Activated CD4-positive, CD25-positive, alpha-beta regulatory T cell treated with anti-CD3 and anti-CD28 coated beads, Interleukin-2, amount 50 U/mL, for 24 hours (primary cell): ENCODE measurements around the gene PSMG4.
A peak's percentile ranks its signal among the peaks of the same experiment; 100 is the strongest.

Source experiments
- ATAC-seq, 2 donors: fragments of 150-1000 bp; cut with Tn5 transposase; one replicate each; pipeline ENCODE4 v1.10.0; 2021; ENCODE audit warnings: mild to moderate bottlenecking in 1 of 2, moderate library complexity in 1 of 2

The PSMG4 gene

DNA sequence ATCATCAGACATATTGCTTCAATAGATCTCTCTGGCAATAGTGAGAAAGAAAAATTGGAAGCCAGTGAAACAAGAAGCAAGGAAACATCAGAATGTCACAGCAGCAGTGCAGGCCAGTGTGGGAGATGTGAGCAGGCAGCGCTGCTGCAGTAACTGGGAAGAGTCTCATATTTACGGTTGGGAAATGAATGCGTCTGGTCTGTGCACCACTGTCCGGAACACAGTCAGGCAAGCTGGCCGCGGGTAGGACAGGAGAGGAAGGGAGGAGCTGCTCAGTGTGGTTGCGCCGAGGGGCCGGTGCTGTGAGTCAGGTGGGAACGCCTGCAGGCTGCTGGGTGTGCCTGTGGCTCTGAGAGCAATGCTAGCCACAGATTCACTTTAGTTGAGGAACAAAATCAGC is 6.4 kb upstream of the PSMG4 start:
- no peak for ATAC-seq

DNA sequence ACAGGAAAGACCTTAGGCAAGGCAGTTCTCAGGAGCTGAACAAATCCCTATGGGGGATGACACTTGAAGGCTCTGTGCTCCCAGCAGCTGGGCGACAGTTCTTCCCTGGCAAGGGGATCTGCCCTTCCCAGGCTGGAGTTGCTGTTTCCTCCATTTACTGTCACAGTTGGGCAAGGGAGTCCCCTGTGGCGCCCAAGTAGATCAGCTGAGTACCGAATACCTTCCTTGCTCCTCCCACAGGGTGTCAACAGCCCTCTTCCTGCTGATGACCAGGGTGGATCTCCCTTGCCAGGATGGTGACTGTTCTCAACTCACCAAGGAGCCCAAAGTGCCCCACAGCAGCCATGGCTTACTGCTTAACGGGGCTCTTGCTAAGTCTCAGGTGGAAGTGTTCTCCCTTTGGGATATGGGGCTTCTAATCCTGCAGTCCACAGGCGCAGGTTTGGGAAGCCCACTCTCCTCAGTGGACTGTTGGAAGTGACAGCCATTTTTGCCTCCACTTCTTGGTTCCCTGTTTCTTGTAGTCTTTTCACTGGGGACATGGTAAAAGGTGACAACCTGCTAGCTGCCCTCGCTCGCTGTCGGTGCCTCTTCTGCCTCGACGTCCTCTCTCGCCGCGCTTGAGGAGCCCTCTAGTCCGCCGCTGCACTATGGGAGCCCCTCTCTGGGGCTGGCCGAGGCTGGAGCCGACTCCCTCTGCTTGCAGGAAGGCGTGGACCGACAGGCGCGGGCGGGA is 5.7 kb upstream of the PSMG4 start:
- ATAC-seq: no peak

- no peak for ATAC-seq
Measured at GRCh38 chr6:3253597-3253961, 5.2 kb upstream of the PSMG4 start.

DNA sequence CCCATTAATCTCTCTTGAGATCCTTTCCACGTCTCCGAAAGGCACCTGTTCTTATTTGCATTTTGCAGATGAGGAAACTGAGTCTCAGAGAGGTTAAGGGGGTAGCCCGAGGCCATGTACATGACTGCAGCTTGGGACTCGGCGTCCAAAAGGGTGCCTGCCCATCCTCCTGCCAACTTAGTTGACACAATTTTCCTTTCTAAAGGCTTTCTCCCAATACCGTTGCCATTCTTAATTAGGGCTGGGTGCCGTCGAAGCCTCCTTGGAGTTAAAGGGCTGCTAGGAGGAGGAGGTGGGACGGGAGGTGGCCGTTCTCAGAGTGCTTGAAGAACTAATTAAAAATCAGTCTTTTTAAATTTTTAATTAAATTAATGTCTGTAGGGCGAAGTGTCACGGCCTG is 546 bp upstream of the PSMG4 start:
- no peak for ATAC-seq

DNA sequence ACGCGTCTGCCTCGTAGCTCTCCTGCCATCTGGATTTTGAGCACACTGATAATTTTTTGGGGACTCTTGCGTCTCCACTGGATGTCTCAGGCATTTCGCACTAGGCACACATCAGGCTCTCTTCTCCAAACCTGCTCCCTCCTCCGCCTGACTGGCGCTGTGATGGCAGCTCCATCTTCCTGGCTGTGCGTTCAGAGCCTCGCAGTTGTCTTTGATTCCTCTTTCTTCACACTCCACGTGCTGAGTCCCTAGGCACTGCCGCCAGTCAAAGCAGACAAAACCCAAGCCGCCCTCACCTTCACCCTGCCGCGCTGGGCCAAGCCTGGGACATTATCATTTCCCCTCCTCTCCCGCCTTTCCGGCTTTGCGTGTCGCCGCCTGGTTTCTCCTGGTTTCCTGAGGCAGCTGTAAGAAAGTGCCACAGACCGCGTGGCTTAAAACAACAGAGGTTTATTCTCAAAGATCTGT is 778 bp downstream of the PSMG4 start:
- ATAC-seq: peak; percentile 20 to 41

DNA sequence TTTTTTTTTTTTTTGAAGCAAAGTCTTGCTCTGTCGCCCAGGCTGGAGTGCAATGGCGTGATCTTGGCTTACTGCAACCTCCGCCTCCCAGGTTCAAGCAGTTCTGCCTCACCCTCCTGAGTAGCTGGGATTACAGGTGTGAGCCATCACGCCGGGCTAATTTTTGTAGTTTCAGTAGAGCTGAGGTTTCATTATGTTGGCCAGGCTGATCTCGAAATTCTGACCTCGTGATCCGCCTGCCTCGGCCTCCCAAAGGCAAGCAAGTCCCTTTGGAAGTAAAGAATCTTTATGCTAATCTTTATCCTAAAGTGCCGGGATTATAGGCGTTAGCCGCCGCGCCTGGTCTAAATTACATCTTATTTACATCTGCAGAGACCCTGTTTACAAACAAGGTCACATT is 1.5 kb downstream of the PSMG4 start:
- no peak for ATAC-seq

DNA sequence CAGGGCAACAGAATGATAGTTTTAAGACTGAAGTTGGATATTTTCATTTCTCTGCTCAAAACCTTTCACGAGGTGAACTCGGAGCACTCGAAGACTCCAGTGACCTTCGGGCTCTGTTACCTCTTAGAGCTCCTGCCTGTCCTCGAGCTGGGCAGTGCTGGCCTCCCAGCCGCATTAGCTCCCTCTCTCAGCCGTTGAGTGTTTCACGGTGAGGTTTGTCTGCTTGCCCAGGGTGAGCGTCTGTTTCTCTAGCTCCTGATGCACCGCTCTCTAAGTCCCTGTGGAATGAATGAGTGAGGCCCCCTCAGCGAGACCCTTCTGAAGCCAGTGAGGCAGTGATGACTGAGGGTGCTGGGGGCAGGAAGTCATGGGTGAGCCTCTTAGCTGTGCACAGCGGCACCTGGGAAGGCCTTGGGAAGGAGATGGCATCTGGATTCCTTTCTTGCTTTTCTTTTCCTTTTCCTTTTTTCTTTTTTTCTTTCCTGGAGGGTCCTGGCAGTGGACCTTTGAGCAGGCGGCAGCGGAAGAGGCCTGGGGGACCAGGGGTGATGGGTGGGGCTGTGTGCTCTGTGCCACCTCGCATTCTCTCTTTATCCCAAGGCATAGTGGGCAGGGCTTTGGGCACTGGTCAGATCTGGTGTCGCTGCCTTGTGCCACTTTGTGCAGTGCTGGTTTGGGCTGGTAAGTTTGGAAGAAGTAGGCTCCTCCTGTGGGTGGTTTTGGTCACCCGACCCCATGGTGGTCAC is 2.2 kb downstream of the PSMG4 start:
- no peak for ATAC-seq

- no peak for ATAC-seq
Measured at GRCh38 chr6:3261518-3261820, 2.7 kb downstream of the PSMG4 start.

DNA sequence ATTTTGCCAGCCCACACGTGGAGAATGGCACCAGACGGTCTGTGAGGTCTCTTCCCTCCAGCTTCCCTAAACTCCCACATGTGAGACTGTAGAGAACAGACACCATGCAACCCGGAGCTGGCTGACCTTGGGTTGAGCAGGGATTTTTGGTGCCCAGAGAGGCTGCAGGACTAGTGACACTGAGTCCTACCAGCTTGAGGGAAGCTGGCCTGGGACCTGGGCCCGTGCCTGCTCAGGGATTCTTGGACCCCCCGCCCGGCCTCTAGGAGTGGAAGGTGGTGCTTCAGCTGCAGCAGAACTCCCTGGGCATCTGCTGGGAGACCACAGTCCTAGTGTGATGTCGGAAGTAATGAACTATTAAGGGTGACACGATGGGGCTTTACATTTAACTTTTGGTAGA is 3.2 kb downstream of the PSMG4 start:
- no peak for ATAC-seq

GRCh38 chr6:3263096-3263495 is 4.3 kb downstream of the PSMG4 start:
- no peak for ATAC-seq

DNA sequence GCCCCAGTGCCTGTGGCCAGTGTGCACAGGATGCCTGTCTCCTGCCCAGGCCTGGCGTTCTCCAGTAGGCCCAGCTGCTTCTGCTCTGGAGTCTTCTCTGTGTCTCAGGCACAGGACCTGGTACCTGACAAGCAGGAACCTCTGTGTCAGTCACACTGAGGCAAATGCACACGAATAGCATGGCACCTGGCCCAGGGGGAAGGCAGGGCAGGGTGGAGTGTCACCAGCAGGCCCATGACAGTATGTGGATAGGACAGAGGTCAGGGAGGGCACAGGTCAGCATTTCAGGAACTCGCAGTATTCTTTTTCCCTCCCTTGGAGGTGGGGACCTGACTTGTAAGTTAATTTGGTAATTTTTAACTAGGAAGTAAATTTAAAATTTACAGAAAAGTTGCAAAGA is 5.6 kb downstream of the PSMG4 start:
- ATAC-seq: no peak

DNA sequence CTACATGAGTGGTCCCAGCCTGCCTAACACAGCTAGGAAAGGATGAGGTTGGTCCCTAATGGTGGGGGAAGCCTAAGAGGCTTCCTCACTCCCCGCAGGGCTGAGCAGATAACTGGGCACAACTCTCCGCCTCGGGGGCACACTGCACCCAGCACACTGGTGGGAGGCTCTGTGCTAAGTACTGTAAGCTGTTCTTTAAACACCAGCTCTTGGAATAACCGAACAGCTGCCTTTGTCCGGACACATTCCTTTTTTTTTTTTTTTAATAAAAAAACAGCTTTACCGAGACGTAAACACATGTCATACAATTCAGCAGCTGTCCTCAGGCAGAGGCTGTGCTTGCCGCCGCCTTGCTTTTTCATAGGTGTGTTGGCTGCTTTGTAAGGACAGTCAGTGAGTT is 6.9 kb downstream of the PSMG4 start:
- no peak for ATAC-seq

DNA sequence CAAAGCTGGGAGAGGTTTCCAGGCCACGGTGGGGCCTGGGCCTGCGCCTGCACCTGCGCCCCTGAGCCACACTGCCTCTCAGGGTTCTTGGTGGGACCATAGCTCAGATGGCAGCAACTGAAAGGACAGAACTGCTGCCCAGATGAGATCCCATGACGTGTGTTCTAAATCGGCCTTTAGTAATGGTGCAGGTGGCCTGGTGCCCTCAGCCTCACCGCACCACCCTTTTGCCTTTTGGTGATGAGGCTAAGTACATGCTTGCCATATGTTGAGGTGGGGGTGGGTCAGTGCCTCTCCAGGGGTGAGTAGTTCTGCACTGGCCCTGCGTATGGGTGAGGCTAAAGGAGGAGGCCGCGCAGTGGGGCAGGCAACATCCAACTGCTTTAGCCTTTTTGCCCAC is 7.4 kb downstream of the PSMG4 start:
- no peak for ATAC-seq

GRCh38 chr6:3267162-3267561 is 8.4 kb downstream of the PSMG4 start:
- no peak for ATAC-seq

DNA sequence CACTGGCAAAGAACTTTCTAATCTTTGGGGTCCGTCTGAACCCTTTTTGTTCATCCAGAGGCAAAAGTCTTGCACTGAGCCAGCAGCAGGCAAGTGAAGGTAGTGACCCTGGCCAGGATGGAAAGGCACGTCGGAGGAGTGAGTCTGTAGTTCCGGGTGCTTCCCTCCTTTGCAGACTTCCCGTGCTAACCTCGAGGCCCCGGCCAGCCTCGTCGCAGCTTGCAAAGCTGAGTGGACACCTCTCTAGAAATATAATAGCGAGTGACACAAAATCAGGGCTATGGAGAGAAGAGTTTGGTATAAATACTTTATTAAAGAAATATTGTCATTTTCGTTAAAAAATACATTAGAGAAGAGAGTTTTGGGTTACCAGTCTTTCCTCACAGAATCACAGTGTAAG is 9.9 kb downstream of the PSMG4 start:
- ATAC-seq: no peak

GRCh38 chr6:3269281-3269975 is 10.7 kb downstream of the PSMG4 start:
- peak in 1 of 2 donors; percentile 36 for ATAC-seq

- ATAC-seq: no peak
Measured at GRCh38 chr6:3270258-3270657, 11.5 kb downstream of the PSMG4 start.

- no peak for ATAC-seq
Measured at GRCh38 chr6:3271756-3272155, 13.0 kb downstream of the PSMG4 start.

DNA sequence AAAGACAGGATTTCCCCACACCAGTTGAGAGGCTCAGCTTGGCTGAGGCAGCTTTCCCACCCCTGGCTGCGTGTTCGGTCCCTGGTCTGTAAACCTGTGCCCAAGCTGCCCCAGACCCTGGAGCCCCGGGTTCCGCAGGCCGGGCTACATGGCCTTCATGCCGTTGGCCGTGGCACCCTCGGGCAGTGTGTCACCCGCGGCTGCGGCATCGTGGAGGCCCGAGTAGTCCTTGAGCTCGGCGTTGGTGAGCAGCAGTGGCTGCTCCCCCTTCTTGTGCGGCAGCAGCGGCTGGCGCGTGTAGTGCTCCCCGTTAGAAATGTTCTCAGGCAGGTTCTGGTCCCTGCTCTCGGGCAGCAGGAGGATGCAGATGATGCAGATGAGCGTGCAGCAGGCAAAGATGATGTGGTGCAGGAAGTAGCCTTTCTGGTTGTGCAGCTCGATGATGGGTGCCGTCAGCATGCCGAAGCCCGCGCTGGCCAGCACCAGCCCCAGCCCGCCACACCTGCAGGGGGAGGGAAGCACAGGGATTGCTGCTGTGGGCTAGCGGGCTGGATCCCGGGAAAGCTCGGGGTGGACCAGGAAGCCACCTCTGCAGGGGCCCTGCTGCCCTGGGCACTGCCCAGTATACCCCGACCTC is 14.3 kb downstream of the PSMG4 start:
- ATAC-seq: no peak

DNA sequence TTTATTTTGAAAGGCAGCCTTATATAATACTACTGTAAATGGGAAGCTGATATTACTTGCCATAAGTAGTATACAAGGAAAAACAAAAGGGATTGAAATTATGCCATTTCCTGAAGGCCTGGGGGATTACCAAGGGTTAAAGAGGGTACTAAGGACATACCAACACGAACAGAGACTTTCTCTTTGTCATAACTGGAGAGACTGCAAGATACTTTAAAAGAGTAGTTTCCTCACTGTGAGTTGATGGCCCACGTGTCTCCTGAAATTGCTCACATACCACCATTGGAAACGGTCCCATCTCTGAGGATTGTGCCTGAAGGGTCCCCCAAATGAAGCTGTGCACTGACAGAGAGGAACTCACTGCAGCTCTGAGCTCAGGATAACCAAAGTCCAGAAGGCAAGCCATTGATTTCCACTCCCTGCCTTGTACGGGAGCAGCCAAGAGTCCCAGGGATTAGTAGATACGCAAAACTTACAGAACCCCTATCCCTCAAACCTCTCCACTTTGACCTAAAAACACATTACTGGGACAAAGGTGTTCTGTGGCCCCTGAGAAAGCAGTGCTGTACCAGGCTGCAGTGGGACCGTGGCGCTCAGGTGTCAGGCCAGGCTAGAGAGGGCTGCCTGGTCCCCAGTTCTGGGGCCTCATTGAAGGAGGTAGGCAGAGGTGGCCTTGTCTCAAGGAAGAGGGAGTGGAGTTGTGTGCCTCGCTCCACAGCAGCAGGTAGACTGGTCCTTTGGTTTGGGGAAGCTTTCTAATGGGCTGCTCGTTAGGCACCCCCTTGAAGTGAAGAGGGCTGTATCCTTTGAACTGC is 15.2 kb downstream of the PSMG4 start:
- no peak for ATAC-seq

DNA sequence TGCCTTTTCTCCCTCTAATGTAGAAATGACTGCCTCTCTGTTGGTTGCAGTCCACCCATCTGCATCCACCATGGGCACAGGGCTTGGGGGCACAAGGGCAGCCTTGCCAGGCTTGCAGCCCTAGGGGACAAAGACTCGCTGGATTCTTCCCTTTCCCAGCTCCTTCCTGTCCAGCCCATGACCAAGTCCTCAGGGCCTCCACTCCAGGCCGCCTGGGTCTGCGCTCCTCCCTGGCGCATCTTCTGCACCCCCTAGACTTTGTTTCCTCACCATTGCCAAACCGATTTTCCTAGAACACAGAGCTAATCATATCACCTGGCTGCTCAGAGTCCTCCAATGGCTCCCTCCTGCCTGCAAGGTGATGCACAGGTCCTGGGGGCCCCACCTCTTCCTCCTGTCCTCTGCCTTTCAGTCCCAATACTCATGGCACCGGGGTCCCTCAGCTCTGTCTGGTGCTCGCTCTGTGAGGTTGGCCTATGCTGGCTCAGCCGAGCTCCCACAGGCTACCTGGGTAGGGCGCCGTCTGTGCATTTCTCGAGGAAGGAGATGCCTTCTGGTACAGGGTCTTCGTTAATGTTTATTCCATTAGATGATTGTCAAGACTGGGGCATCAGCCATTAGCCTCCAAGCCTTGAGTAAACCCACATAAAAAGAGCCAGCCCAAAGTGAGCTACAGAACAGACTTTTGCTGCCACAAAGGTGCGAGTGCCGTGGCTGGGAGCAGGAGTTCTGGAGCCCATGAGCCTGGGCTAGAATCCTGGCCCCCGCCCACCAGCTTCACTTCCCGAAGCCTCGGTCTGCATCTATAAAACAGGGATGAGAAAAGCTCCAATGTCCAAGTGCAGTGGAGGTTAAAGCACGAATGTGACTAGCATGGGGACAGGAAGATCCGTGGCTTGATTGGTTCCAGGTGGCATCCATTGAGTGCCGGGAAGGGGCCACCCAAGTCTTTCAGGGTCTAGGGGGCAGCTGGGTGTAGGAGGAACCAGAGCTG is 17.7 kb downstream of the PSMG4 start:
- no peak for ATAC-seq
